SH-SY5Y (cell line): Measurements from ENCODE around the gene KDR.

Source experiments
- GATA2 ChIP-seq: IDR thresholded peaks from 2 replicates; pipeline ENCODE4 v1.6.1; 2011; ENCODE audit warnings: mild to moderate bottlenecking, low read depth, low read length
- GATA3 ChIP-seq: IDR thresholded peaks from 2 replicates; pipeline ENCODE4 v1.6.1; 2011; ENCODE audit warnings: low read depth, mild to moderate bottlenecking, low read length, moderate library complexity

DNA sequence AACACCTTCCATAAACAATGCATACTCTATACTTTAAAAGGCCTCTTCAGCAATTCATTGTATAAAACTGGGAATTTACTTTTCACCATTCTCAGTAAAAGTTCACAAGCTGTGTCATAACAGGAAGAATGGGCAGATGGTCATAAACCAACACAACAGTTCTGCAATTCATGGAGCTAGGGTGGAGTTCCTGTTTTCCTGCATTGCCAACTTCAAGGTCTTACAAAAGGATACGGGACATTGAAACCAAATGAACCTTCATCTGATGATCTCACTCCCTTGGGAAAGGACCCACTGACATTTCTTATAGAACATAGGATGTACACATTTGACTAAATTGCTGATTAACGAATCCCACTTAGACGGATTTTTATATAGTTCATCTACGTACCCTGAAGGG, 4.1 kb downstream of the KDR start:
- TF ChIP-seq GATA2, result no peak
- no peak for TF ChIP-seq GATA3
